HG03060 (cell line): ENCODE data around the gene UBE2E1.
A peak's percentile ranks its signal among the peaks of the same experiment; 100 is the strongest.

Experiments used
- ATAC-seq: cut with Tn5 transposase; IDR thresholded peaks from one replicate; pipeline ENCODE4 v1.9.1; 2021; ENCODE audit warnings: low read depth, moderate number of reproducible peaks; ENCODE audit not compliant: unreplicated experiment

Gene UBE2E1

GRCh38 chr3:23805633-23806533 lies at the start of gene UBE2E1:
TSS of gene UBE2E1 (plus strand) at chr3:23805955. CDS start at chr3:23807270, 1,315 bp downstream.
- ATAC-seq: no peak

- no peak for ATAC-seq
These were observed 49.4 kb upstream of the UBE2E1 start for GRCh38 chr3:23756206-23756840.

GRCh38 chr3:23758253-23758838 lies 47.4 kb upstream of the UBE2E1 start:
- ATAC-seq: no peak

- no peak for ATAC-seq
These were observed 45.4 kb upstream of the UBE2E1 start for GRCh38 chr3:23760325-23760724.

GRCh38 chr3:23760871-23761373 lies 44.8 kb upstream of the UBE2E1 start:
- peak; percentile 26 for ATAC-seq

GRCh38 chr3:23761440-23761896 lies 44.3 kb upstream of the UBE2E1 start:
- ATAC-seq: peak; percentile 30

- ATAC-seq: peak; percentile 85
These were observed 43.5 kb upstream of the UBE2E1 start for GRCh38 chr3:23762214-23762613.

GRCh38 chr3:23762759-23763477 lies 42.8 kb upstream of the UBE2E1 start:
- no peak for ATAC-seq

- no peak for ATAC-seq
These were observed 41.3 kb upstream of the UBE2E1 start for GRCh38 chr3:23764407-23764806.

GRCh38 chr3:23767546-23767945 lies 38.2 kb upstream of the UBE2E1 start:
- ATAC-seq: no peak

GRCh38 chr3:23775254-23775909 lies 30.4 kb upstream of the UBE2E1 start:
- no peak for ATAC-seq

GRCh38 chr3:23776352-23776891 lies 29.3 kb upstream of the UBE2E1 start:
- ATAC-seq: no peak

- no peak for ATAC-seq
These were observed 27.3 kb upstream of the UBE2E1 start for GRCh38 chr3:23778446-23778845.

GRCh38 chr3:23779841-23780240 lies 25.9 kb upstream of the UBE2E1 start:
- ATAC-seq: no peak

GRCh38 chr3:23781051-23781450 lies 24.7 kb upstream of the UBE2E1 start:
- no peak for ATAC-seq

GRCh38 chr3:23781871-23782270 lies 23.9 kb upstream of the UBE2E1 start:
- ATAC-seq: no peak

GRCh38 chr3:23785097-23785645 lies 20.6 kb upstream of the UBE2E1 start:
- ATAC-seq: no peak

- ATAC-seq: no peak
These were observed 19.9 kb upstream of the UBE2E1 start for GRCh38 chr3:23785882-23786281.

GRCh38 chr3:23791678-23792077 lies 14.1 kb upstream of the UBE2E1 start:
- no peak for ATAC-seq
